Measurements from ENCODE around the gene RETN.

DNA sequence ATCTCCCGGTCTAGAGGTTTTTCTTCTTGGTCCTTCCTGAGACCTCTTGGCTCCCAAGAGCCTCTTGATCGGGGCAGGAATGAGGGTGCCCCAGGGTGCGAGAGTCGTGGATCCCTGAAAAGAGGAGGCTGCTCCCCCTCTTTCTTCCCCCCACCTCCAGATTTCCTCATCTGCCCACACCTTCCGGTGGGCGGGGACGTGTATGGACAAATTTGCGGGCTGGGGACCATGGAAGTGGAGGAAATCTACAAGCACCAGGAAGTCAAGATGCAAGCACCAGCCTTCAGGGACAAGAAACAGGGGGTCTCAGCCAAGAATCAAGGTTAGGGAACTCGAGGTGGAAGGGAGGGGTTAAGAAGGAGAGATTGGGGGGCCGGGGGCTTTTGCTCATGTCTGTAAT is 8.0 kb downstream of the RETN start, which contains the start of gene MCEMP1:
- TF ChIP-seq POLR2A (IDR thresholded peaks at IDR 0.05) = no peak
- TF ChIP-seq, protein P1, sequence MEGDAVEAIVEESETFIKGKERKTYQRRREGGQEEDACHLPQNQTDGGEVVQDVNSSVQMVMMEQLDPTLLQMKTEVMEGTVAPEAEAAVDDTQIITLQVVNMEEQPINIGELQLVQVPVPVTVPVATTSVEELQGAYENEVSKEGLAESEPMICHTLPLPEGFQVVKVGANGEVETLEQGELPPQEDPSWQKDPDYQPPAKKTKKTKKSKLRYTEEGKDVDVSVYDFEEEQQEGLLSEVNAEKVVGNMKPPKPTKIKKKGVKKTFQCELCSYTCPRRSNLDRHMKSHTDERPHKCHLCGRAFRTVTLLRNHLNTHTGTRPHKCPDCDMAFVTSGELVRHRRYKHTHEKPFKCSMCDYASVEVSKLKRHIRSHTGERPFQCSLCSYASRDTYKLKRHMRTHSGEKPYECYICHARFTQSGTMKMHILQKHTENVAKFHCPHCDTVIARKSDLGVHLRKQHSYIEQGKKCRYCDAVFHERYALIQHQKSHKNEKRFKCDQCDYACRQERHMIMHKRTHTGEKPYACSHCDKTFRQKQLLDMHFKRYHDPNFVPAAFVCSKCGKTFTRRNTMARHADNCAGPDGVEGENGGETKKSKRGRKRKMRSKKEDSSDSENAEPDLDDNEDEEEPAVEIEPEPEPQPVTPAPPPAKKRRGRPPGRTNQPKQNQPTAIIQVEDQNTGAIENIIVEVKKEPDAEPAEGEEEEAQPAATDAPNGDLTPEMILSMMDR (IDR thresholded peaks at IDR 0.05) = no peak

Data from gastroesophageal sphincter (tissue), 3 donors.